HG02759 (cell line): ENCODE measurements around the gene PAK6.

Source experiments
- ATAC-seq: cut with Tn5 transposase; IDR thresholded peaks from one replicate; pipeline ENCODE4 v1.9.1; 2021; ENCODE audit warnings: mild to moderate bottlenecking, moderate library complexity; ENCODE audit not compliant: unreplicated experiment

The PAK6 gene

DNA sequence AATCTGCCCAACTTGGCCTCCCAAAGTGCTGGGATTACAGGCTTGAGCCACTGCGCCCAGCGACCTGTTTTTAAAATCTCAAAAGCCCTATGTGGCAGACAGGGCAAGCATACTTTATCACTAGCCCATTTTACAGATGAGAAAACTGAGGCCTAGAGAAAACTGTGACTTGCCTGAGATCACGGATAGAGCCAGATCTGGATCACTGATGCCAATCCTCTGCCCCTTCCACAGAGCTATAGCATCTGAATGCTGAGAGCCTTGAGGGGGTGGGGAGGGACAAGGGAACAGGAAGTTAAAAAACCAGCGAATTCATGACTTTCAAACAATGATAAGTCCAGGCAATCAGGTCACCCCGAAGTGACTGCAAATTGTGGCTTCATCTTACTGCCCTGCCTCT, 36.7 kb downstream of the PAK6 start:
- ATAC-seq, result no peak

DNA sequence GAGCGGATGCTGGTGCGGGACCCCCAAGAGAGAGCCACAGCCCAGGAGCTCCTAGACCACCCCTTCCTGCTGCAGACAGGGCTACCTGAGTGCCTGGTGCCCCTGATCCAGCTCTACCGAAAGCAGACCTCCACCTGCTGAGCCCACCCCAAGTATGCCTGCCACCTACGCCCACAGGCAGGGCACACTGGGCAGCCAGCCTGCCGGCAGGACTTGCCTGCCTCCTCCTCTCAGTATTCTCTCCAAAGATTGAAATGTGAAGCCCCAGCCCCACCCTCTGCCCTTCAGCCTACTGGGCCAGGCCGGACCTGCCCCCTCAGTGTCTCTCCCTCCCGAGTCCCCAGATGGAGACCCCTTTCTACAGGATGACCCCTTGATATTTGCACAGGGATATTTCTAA, 37.1 kb downstream of the PAK6 start:
- ATAC-seq, result no peak

DNA sequence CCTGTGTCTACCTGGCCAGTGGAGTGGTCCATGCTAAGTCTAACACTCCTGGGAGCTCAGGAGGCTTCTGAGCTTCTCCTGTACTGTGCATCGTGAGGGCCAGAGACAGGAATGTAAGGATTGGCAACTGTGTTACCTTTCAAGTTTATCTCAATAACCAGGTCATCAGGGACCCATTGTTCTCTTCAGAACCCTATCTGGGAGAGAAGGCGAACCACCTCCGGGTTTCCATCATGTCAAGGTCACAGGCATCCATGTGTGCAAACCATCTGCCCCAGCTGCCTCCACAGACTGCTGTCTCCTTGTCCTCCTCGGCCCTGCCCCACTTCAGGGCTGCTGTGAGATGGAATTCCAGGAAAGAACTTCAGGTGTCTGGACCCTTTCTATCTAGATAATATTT, 38.1 kb downstream of the PAK6 start:
- no peak for ATAC-seq

DNA sequence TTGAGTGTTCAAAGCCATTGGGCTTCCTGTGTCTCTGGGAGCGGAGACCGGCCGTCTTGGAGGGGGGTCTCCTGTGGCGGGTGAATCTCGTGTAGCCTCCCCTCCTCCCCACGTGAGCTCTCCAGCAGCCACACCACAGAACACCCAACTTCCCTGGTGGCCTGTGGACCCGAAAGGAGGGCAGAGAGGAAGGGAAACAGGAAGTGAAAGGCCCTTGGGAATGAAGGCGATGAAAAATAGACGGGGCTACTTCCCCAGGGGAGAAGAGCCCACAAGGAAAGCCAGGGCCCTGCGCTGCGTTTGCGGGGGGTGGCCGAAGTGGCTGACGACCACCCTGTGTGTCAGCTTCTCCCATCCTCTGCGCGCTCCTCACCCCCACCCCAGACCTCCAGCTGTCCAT, 38.6 kb downstream of the PAK6 start:
- ATAC-seq, result no peak

DNA sequence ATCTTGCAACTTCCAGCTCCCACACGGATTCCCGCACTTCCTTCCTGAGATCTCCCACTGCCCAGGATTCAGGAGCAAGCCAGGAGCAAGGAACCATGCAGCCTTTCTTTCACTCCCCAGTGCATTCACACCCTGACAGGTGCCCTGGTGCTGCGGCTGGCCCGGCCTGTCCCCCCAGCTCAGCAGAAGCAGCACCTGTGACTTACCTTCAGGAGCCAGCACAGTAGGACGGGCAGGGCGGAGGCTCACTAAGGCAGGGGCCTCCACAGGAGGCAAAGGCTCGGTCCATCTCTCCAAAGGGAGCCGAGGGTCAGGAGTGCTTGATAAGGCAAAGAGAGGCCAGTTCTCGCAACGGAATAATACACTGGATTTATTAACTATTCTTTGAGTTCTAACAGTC, 39.2 kb downstream of the PAK6 start:
- no peak for ATAC-seq

DNA sequence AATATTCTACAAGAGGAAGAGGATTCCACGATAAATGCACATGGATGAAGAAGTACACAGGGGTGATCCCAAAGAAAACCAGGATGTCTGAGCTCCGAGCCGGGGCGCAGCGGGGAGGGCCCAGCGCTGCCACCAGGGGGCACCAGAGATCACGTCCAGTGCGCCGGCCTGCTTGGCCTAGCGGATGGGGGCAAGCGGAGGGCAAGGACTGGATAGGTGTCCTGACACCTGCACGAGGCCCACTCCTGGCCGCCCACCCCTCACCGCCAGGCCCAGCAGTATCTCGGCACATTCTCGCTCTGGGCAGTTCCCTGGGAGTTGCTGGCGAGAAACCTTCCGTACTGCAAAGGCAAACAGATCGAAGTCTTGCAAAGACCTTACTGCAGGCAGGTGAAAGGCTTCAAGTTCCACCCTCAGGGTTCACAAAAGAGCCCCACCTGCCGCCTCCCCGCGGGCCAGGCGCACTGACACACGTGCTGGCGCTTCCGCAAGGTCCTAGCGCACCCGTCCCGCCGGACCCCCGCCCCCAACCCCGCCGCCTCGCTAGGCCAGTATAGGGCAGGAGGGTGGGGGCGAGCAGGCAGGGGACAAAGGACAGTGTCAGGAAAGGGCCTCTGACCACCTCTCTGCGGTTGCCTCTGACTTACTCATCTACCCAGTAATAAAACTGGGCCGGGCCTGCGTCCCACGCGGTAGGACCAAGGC, 40.7 kb downstream of the PAK6 start:
- ATAC-seq, result no peak

DNA sequence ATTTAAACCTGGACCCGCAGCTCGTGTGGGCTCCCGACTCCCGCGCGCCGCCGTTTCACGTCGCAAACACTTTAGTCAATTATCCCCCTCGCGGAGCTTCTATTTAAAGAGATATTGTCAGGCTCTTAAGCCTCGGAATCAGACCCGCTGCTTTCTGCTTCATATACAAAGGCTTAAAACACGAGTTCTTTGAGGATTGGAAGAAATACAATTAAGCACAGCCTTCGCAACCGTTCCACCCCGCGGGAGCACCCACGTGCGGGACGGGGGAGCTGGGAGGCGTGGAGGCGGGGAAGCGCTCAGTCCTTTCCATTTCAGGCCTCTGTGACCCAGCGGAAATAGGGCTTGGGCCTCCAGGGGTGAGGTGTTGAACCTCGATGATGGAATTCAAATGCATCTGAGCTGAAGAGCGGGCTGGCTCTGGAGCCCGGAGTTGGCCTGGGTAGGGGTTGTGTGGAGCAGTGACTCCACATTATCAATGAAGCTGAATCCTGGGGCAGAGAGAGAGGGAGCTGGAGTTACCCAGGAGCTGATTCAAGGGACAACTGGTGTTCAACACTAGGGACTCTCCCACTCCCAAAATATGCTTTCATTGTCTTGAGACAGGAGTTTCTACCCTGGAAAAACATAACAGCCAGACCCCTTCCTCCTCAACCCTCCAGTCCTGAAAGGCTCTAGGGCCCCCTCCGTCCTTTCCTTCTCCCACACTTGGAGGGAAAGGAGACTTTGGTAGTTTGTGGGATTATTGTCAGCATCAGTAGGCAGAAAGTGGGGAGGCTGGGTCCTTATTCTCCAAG, 41.6 kb downstream of the PAK6 start:
- no peak for ATAC-seq

DNA sequence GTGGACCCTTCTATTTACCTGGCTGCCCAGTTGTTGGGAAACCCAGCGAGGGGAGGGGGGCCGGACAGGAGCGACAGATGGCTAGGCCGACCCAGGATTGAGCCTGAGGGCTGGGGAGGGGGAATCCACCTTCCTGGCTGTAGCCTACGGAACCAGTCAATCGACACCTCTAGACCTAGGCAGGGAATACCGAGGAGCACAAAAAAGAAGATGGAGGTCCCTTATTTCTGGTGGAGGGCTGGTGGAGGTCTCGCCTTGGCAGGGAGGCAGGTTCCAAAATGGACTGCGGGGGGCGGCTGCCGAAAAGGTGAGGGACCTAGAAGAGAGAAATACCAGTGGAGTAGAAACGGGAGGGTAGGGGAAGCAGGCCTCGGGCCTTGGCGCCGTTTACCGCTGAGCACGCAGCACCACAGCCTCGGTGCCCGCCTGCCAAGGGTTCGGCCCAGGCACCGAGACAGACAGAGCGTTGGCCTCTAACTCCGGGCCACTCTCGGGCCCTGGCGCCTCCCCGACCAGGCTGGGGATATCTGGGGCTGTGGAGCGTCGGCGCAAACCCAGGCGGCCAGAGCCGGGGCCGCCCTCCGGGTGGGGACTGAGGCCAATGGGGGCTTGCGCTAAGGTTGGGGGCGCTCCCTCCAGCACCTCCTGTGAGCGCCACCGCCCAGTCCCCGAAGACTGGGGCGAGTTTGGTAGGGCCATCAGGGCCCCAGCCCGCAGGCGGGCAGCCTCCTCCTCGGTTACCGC, 42.4 kb downstream of the PAK6 start:
- no peak for ATAC-seq

DNA sequence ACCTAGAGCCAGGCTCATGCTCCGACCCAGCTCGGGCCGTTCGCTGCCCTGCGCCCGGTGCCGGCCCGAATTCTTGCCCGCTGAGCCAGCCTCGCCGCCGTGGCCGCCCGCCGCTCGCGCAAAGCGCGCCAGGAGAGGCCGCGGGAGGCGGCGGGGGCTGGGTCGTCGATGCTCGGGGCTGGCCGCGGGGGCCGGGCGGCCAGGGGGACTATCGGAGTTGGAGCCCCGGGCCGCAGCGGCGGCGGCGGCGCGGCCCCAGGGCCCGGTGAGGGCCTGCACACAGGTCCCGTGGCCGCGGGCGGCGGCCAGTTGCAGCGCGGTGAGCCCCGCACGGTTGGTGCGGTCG, 42.9 kb downstream of the PAK6 start:
- ATAC-seq, result no peak

DNA sequence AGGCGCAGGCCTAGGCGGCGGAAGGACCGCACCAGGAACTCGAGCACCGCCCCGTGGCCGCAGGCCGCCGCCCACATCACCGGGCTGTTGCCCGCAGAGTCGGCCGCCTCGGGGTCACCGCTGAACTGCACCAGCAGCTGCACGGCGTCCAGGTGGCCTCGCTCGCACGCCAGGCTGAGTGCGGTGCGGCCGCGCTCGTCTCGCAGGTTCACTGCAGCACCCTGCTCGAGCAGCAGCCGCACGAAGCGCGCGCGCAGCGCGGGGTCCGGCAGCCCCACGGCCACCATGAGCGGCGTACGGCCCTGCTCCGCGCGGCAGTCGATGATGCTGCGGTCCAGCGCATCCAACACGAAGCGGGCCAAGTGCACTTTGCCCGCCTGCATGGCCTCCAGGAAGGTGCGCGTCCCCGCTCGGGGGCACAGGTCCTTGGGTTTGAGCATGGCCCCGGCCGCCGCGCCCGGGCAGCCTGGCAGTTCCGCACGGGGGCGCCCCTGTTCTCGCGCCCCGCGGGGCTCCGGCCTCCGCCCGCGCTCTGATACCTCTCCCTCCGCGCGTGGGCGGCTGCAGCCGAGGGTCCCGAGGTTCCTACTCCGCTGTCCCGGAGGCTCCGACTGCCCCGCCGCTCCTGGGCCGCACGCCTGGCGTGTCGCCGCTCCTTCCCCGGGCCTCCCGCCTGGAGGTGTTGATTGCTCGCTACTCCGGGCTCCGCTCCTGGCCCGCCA, 43.4 kb downstream of the PAK6 start:
- peak; percentile 49 for ATAC-seq

DNA sequence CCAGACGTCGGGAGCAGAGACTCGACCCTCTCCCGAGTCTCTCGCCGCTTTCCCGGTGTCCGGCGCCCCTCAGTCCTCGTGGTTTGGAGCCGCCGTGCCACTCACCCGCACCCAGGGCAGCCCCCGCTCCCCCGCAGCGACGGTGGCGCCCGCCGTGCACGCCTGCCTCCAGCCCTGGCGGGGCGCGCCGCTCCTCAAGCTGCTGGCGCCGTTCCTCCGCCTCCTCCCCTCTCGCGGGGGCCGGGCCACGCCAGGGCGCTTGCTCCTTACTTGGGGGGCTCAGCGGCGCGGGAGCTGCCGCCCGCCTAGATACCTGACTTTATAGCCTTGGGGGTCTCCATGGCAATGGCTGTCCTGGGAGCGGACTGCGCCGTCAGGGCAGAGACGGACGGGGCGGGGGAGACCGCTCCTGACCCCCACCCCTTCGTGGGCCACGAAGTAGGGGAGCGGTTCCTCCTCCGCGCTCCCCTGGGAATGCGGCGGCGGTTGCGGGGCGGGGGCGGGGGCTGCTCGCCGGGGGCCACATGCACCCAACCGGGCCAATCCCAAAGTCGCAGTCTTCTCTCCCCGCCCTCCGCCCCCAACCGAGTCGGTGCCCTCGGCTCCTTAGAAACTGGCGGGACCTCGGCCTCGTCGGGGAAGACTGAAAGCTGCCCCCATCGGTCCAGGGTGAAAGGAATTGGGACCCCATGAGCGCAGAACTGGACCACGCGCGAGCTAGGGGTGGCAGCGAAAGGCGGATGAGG, 44.2 kb downstream of the PAK6 start, which contains the start of gene ANKRD63:
TSS of gene ANKRD63 (minus strand) at position 196 of the 746 bp plus-strand sequence. CDS start 478 bp downstream, outside the sequence.
- ATAC-seq, result peak; percentile 47

DNA sequence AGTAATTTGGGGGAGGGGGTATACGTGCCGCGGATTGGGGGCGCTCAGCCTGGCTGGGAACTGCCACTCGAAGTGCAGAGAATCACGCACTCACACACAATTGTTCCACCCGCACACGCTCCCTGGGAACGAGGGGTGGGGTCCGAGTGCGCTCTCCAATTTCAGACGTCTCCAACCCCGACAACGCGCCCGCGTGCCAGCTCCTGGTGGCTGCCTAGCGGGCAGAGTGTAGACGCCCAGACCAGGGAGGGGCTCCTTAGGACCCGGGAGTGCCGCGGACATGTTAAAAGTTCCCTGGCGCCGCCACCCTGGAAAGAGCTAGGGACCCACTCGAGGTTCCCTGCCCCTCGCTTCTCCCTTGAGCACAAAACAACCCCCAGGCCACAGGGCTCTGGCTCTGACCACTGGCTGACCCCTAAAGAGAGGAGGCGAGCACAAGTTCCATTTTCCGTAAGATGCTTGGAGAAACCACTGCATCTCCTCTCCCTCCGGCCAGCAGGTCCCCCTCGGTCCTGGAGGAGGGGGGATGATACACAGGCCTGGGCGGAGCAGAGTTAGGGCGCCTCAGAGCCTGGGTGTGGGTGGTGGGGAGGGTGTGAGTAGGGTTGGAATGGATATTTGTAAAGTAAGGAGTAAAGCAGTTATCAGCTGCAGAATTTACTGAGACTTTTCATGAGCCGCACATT, 44.9 kb downstream of the PAK6 start:
- ATAC-seq, result no peak

DNA sequence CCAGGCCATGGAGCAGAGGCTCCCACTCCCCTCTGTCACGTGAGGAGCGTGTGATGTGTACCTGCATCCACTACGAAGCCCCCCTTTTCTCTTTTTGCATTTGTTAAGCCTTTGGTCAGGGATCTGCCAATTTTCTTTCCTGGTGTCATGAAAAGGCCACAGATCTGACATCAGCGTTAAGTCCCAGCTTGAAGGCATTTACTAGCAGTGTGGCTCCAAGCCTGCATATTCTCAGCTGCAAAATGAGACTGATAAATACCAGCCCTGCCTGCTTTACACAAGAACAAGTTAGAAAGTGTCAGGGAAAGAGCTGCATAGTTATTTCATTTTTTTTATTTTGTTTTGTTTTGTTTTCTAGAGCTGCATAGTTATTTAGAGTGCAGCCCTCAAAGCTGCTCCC, 46.3 kb downstream of the PAK6 start:
- no peak for ATAC-seq

DNA sequence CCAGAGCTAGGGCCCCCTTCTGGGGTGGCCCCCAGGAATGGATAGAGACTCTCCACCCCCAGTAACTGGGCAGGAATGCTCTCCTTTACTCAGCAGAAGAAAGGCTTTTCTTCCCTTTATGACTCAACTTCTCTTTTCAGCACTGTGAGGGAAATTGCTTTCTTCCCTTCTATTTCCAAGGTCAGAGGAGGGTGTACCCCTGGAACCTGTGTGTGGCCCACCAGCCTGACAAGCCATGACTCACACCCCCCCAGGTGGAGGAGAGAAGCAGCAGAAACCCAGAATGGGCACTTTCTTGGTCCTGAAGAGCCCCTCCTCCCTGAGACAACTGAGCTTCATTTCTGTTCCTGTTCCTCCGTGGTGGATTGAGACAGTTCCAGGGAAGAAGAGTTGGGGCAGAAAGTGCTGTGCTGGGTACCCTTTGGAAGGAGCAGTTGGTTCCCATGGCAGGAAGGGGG, 46.7 kb downstream of the PAK6 start:
- no peak for ATAC-seq

DNA sequence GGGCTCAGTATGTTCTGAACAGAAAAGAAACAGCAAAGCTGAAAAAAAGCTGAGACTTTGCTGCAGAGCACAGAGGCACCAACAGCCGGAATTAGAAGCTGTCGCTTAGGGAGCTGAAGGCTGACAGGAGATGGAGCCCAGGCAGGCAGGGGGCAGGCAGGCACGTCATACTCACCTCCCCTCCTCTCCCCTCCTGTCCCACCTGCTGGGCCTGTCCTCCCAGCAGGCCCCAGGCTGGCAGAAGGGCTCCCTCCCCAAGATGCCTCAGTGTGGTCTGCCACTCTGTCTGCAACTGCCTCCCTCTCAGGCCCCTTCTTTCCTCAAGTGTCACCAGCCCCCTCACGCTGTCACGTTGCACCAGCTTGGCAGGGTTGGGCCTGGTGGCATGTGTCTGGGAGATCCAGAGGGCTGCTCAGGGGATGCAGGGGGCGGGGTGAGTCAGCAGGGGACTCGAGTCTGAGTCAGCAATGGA, 47.2 kb downstream of the PAK6 start:
- no peak for ATAC-seq

DNA sequence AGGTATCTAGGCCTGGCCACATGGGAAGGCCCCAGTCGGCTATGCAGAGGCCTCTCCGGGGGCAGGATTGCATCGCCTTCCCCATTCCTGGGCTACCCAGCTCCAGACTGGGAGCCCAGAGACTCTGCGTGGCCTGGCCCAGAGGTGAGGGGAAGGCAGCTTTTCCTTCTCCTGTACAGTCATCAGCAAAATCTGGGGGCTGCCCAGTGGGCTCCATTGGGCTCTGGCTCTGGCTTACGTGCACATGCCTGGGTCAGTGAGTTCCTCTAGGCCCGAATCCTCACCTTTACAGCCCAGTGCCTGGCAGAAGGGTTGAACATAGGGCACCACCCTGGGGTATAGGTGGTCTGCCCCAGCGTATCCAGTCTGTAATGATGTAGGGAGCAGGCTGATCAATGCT, 47.9 kb downstream of the PAK6 start:
- ATAC-seq, result no peak

DNA sequence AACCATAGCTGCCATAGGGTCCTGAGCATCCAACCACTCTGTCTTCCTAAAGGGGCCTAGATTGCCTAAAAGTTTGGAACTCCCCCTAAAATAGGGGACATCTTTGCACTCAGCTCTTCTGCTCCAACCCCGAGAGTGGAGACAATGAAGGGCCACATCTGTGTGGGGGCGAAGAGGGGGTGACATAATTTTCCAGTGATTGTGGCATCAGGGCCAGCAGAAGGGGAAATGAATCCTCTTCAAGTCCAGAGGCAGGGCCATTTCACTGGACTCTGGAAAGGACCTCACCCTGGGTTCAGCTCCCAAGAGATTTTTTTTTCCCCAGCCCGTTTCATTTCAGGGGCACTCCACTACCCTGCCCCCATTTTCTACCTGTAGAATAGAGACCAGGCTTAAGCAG, 48.6 kb downstream of the PAK6 start:
- ATAC-seq, result no peak

DNA sequence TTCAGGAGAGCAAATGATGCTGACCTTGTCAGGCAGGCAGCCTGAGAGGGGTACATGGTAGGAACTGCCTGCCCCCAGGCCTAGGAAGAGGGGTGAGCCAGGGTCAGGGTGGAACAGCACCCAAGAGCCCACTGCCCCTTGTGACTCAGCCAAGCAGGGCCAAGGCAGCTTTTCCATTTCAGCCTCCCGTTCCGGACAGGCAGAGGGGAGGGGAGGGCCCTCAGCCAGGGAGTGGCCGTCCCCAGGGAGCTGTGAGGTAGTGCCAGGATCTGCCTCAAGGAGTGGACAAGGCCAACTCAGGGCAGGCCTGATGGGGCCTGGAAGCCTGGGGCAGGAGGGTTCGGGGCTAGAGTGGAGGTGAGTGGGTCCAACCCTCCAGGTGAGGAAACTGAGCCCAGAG, 49.1 kb downstream of the PAK6 start:
- no peak for ATAC-seq

DNA sequence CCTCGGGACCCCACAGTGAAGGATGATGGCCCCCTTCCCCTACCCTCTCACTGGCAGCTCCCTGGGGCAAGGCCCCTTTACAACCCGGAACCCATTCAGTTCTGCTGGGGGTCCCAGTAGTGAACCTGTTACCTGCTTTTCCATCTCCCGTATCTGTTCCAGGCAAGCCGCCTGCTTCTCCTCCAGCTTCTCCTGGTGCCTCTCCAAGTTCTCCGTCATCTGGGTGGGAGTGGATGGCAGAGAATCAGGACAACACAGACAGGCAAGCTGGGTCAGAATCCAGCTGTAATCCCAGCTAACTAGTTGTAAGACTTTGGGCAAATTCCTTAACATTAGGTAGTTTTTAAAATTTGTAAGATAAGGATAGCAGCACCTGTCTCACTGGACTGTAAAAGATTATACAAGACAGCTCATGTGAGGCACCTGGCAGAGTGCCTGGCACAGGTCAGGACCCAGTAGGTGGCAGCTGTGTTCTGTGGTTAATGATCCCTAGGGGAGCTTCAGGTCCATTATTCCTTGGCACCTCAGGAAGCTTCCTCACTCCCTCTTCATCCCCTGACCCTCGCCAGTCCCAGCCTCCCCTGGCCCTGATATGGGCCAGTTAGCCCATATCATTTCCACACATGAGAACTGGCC, 50.4 kb downstream of the PAK6 start:
- no peak for ATAC-seq
